NCI-H128 (cell line): ENCODE measurements around the gene ERICH2.

ENCODE experiments used
- DNase-seq: peaks from one replicate; lab custom pipeline; 2025; ENCODE audit not compliant: unreplicated experiment; lab: John Stamatoyannopoulos, UW

ERICH2 gene

GRCh38 chr2:170836027-170836426 lies 65.8 kb downstream of the ERICH2 start:
- no peak for DNase-seq

- DNase-seq: no peak
Observed at GRCh38 chr2:170840717-170841210, 70.6 kb downstream of the ERICH2 start.

- DNase-seq: no peak
Observed at GRCh38 chr2:170842785-170843184, 72.6 kb downstream of the ERICH2 start.

GRCh38 chr2:170843656-170844055 lies 73.5 kb downstream of the ERICH2 start:
- no peak for DNase-seq

GRCh38 chr2:170845343-170845742 lies 75.2 kb downstream of the ERICH2 start:
- no peak for DNase-seq

- DNase-seq: no peak
Observed at GRCh38 chr2:170846314-170846713, 76.1 kb downstream of the ERICH2 start.

GRCh38 chr2:170847716-170848115 lies 77.5 kb downstream of the ERICH2 start:
- DNase-seq: no peak
